ENCODE measurements around the gene SSRP1. TPM values are rescaled to one million over a fixed set of nuclear protein-coding genes. Genes with fewer than 3 reads are reported as not detected.

The SSRP1 gene
- total and polyA plus RNA-seq, 2 of the 13 experiments (the other 11 are each of a cell fraction or from before 2014, with no cell fraction given) = 93.6 to 129 TPM

GRCh38 chr11:57335343-57336110, at the start of gene SSRP1 (continued):
- no peak for TF ChIP-seq ZNF329 (CRISPR knock-in tag; IDR thresholded peaks at IDR 0.05; ENCODE audit: low read depth)
- peak; percentile 59; the same call in 1 of the 2 replicates for TF ChIP-seq SIN3A (IDR thresholded peaks at IDR 0.05; ENCODE audit: borderline replicate concordance, low read depth, low read length)
- TF ChIP-seq ZNF619 (CRISPR knock-in tag; IDR thresholded peaks at IDR 0.05) = no peak
- peak; percentile 60 to 65; a peak in 2 of 4 replicates for TF ChIP-seq HMGXB4 (CRISPR knock-in tag; IDR thresholded peaks at IDR 0.05; ENCODE audit: borderline replicate concordance in 1 of 2, low read depth in 1 of 2)
- TF ChIP-seq HINFP (CRISPR knock-in tag; IDR thresholded peaks at IDR 0.05; ENCODE audit: low read depth) = no peak
- TF ChIP-seq ELF1 (CRISPR knock-in tag; IDR thresholded peaks at IDR 0.05) = peak; percentile 81
- TF ChIP-seq, protein P1, sequence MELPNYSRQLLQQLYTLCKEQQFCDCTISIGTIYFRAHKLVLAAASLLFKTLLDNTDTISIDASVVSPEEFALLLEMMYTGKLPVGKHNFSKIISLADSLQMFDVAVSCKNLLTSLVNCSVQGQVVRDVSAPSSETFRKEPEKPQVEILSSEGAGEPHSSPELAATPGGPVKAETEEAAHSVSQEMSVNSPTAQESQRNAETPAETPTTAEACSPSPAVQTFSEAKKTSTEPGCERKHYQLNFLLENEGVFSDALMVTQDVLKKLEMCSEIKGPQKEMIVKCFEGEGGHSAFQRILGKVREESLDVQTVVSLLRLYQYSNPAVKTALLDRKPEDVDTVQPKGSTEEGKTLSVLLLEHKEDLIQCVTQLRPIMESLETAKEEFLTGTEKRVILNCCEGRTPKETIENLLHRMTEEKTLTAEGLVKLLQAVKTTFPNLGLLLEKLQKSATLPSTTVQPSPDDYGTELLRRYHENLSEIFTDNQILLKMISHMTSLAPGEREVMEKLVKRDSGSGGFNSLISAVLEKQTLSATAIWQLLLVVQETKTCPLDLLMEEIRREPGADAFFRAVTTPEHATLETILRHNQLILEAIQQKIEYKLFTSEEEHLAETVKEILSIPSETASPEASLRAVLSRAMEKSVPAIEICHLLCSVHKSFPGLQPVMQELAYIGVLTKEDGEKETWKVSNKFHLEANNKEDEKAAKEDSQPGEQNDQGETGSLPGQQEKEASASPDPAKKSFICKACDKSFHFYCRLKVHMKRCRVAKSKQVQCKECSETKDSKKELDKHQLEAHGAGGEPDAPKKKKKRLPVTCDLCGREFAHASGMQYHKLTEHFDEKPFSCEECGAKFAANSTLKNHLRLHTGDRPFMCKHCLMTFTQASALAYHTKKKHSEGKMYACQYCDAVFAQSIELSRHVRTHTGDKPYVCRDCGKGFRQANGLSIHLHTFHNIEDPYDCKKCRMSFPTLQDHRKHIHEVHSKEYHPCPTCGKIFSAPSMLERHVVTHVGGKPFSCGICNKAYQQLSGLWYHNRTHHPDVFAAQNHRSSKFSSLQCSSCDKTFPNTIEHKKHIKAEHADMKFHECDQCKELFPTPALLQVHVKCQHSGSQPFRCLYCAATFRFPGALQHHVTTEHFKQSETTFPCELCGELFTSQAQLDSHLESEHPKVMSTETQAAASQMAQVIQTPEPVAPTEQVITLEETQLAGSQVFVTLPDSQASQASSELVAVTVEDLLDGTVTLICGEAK (IDR thresholded peaks at IDR 0.05) = no peak
- TF ChIP-seq, protein P1 (CRISPR knock-in tag; IDR thresholded peaks at IDR 0.05) = peak; percentile 36; the same call in 1 of the 2 replicates
- TF ChIP-seq ZNF414 (CRISPR knock-in tag; IDR thresholded peaks at IDR 0.05) = peak; percentile 83
- no peak for TF ChIP-seq MAFG (CRISPR knock-in tag; IDR thresholded peaks at IDR 0.05)
- TF ChIP-seq SAP130 (CRISPR knock-in tag; IDR thresholded peaks at IDR 0.05; ENCODE audit: low read depth) = peak; percentile 89
- no peak for TF ChIP-seq HMG20B (CRISPR knock-in tag; conservative IDR thresholded peaks at IDR 0.05)
- no peak for TF ChIP-seq TAF15 (IDR thresholded peaks at IDR 0.05; ENCODE audit: low read depth, low read length, poor library complexity, severe bottlenecking)

All from HepG2 (cell line).